ENCODE data around the gene CD300E. TPM values are rescaled to one million over a fixed set of nuclear protein-coding genes. Genes with fewer than 3 reads are reported as not detected.

The CD300E gene
- total and polyA plus RNA-seq, 2 donors (not counting 3 experiments of a cell fraction or from before 2014, with no cell fraction given) = not detected

- no peak overlapping the region for H3K4me2 ChIP-seq (ENCODE audit: insufficient read depth, low read length)
- H3K79me2 ChIP-seq (ENCODE audit: control insufficient read depth, insufficient read depth, low read length) = no peaks in the 10 kb centered on the region
- no peaks in the 10 kb centered on the region for H3K36me3 ChIP-seq (ENCODE audit: control insufficient read depth in 2 of 2, extremely low read depth in 1 of 2, insufficient read depth in 2 of 2, low read length in 2 of 2)
- no peaks in the 10 kb centered on the region for H3K9me3 ChIP-seq (replicated peaks; ENCODE audit: control insufficient read depth, insufficient read depth, low read length)
- TF ChIP-seq JUN (IDR thresholded peaks at IDR 0.05; ENCODE audit: borderline replicate concordance, insufficient read depth, insufficient read length, low read depth) = no peak
- TF ChIP-seq GATA2 (IDR thresholded peaks at IDR 0.05; ENCODE audit: insufficient read depth, insufficient read length, low read depth, low read length) = no peak
- intact Hi-C loops (cut with micrococcal nuclease) = no loop called here
- no peak overlapping the region for H2AFZ ChIP-seq (ENCODE audit: low read depth, low read length)
- DNase-seq (ENCODE audit: low read depth, low spot score) (no peak), FAIRE-seq (no peak)
- ChIA-PET POLR2A (no interaction called here), CTCF (no interaction called here)
- H3K4me1 ChIP-seq (ENCODE audit: control insufficient read depth, extremely low read depth, insufficient read depth, low read length) = no peaks in the 10 kb centered on the region
- BruUV-seq (replicated peaks) = no TSS peak
- H3K9me1 ChIP-seq (replicated peaks; ENCODE audit: control insufficient read depth, extremely low read depth, insufficient read depth, low read length) = no peaks in the 10 kb centered on the region
- no peak overlapping the region for H3K4me3 ChIP-seq (replicated peaks in 1 of 3; ENCODE audit: insufficient read depth in 1 of 3, low read depth in 1 of 3, low read length in 3 of 3)
- H3K27me3 ChIP-seq (ENCODE audit: control insufficient read depth in 2 of 2, insufficient read depth in 2 of 2, low read length in 2 of 2) = no peaks in the 10 kb centered on the region
- dilution Hi-C loops (cut with MboI; ENCODE audit: extremely low pct_ligation_motif_present, low sequenced_read_pairs) = no loop called here
- H3K9ac ChIP-seq (replicated peaks; ENCODE audit: extremely low read depth, insufficient read depth, low read length) = no peak overlapping the region
- no peak overlapping the region for H3K27ac ChIP-seq (ENCODE audit: insufficient read depth, low read depth, low read length)
- H4K20me1 ChIP-seq (replicated peaks; ENCODE audit: control insufficient read depth, extremely low read depth, insufficient read depth, low read length) = no peaks in the 10 kb centered on the region
These were observed 6.8 kb downstream of the CD300E start for GRCh38 chr17:74616696-74617095.

- H3K4me2 ChIP-seq (ENCODE audit: insufficient read depth, low read length) = no peak overlapping the region
- dilution Hi-C loops (cut with MboI; ENCODE audit: extremely low pct_ligation_motif_present, low sequenced_read_pairs) (no loop called here), intact Hi-C loops (cut with micrococcal nuclease) (no loop called here)
- no peak for DNase-seq (ENCODE audit: low read depth, low spot score)
- FAIRE-seq = no peak
- no peak overlapping the region for H3K27ac ChIP-seq (ENCODE audit: insufficient read depth, low read depth, low read length)
- no TSS peak for BruUV-seq (replicated peaks)
- TF ChIP-seq POLR2AphosphoS5 (IDR thresholded peaks at IDR 0.05; ENCODE audit: insufficient read depth, low read depth, low read length) (no peak), MAX (IDR thresholded peaks at IDR 0.05; ENCODE audit: insufficient read depth, insufficient read length) (no peak), MYC (IDR thresholded peaks at IDR 0.05; ENCODE audit: low read depth, low read length) (no peak)
- H3K27me3 ChIP-seq (ENCODE audit: control insufficient read depth in 2 of 2, insufficient read depth in 2 of 2, low read length in 2 of 2) = no peaks in the 10 kb centered on the region
- no peaks in the 10 kb centered on the region for H3K36me3 ChIP-seq (ENCODE audit: control insufficient read depth in 2 of 2, extremely low read depth in 1 of 2, insufficient read depth in 2 of 2, low read length in 2 of 2)
- H3K4me3 ChIP-seq (replicated peaks in 1 of 3; ENCODE audit: insufficient read depth in 1 of 3, low read depth in 1 of 3, low read length in 3 of 3) = no peak overlapping the region
- H3K4me1 ChIP-seq (ENCODE audit: control insufficient read depth, extremely low read depth, insufficient read depth, low read length) = no peaks in the 10 kb centered on the region
- H4K20me1 ChIP-seq (replicated peaks; ENCODE audit: control insufficient read depth, extremely low read depth, insufficient read depth, low read length) = no peaks in the 10 kb centered on the region
- ChIA-PET CTCF (interaction anchor here (0.9 kb wide), 1 partner anchor 14 kb away, joined by 3 read pairs; no protein-coding TSS in a partner anchor), POLR2A (no interaction called here)
- no peaks in the 10 kb centered on the region for H3K9me1 ChIP-seq (replicated peaks; ENCODE audit: control insufficient read depth, extremely low read depth, insufficient read depth, low read length)
- no peak overlapping the region for H2AFZ ChIP-seq (ENCODE audit: low read depth, low read length)
- no peaks in the 10 kb centered on the region for H3K9me3 ChIP-seq (replicated peaks; ENCODE audit: control insufficient read depth, insufficient read depth, low read length)
- H3K9ac ChIP-seq (replicated peaks; ENCODE audit: extremely low read depth, insufficient read depth, low read length) = no peak overlapping the region
- H3K79me2 ChIP-seq (ENCODE audit: control insufficient read depth, insufficient read depth, low read length) = no peaks in the 10 kb centered on the region
These were observed 11.5 kb downstream of the CD300E start for GRCh38 chr17:74612046-74612445.

Data from endothelial cell of umbilical vein (primary cell).